Spleen (tissue), 11 donors: Measurements from ENCODE around the gene SPTLC3. TPM values are rescaled to one million over a fixed set of nuclear protein-coding genes. Genes with fewer than 3 reads are reported as not detected.

Experiments
- DNase-seq: peaks from one replicate; pipeline ENCODE4 v3.0.0-alpha.2; 2020
- H3K27ac ChIP-seq, 8 donors: fragments of 200-600 bp; sonication (generic) in 7 of 8; 1 replicate in 4 of 8; 2 replicates in 4 of 8; pipeline versions ENCODE4 v1.5.0 to v1.8.0; 2016 to 2021; ENCODE audit warnings: inconsistent platforms in 4 of 8, mild to moderate bottlenecking in 4 of 8, moderate library complexity in 1 of 8
- H3K27me3 ChIP-seq, 7 donors: fragments of 200-600 bp; sonication (generic) in 6 of 7; replicated peaks in 1 of 7; 1 replicate in 4 of 7; 2 replicates in 3 of 7; pipeline versions ENCODE4 v1.5.0 to v1.8.0; 2016 to 2021; ENCODE audit warnings: inconsistent platforms in 3 of 7, mild to moderate bottlenecking in 1 of 7
- H3K36me3 ChIP-seq, 6 donors: fragments of 200-600 bp; sonication (generic) in 5 of 6; 1 replicate in 4 of 6; 2 replicates in 2 of 6; pipeline versions ENCODE4 v1.5.0 to v1.8.0; 2016 to 2021; ENCODE audit warnings: inconsistent platforms in 2 of 6
- H3K4me1 ChIP-seq, 6 donors: fragments of 200-600 bp; sonication (generic) in 5 of 6; 1 replicate in 3 of 6; 2 replicates in 3 of 6; pipeline versions ENCODE4 v1.5.0 to v1.8.0; 2016 to 2021; ENCODE audit warnings: inconsistent platforms in 3 of 6
- H3K4me3 ChIP-seq, 8 donors: fragments of 200-600 bp; sonication (generic) in 7 of 8; 1 replicate in 4 of 8; 2 replicates in 4 of 8; pipeline versions ENCODE4 v1.5.0 to v1.8.0; 2016 to 2021; ENCODE audit warnings: inconsistent platforms in 4 of 8, mild to moderate bottlenecking in 4 of 8, moderate library complexity in 2 of 8
- H3K9me3 ChIP-seq, 8 donors: fragments of 200-600 bp; sonication (generic) in 7 of 8; 1 replicate in 4 of 8; 2 replicates in 4 of 8; pipeline versions ENCODE4 v1.5.0 to v1.8.0; 2016 to 2021; ENCODE audit warnings: inconsistent platforms in 4 of 8
- CTCF ChIP-seq, 11 experiments: fragments of 200-600 bp in 7 of 11; fragments of 450-650 bp in 4 of 11; sonication (generic) in 4 of 11; IDR thresholded peaks in 8 of 11; conservative IDR thresholded peaks in 3 of 11; 1 replicate in 7 of 11; 2 replicates in 4 of 11; pipeline versions ENCODE4 v1.4.0 to v1.8.0; 2016 to 2021; ENCODE audit warnings: antibody characterized with exemption in 11 of 11, inconsistent platforms in 4 of 11, mild to moderate bottlenecking in 1 of 11
- POLR2A ChIP-seq, 3 donors: fragments of 450-650 bp; IDR thresholded peaks; one replicate each; pipeline ENCODE4 v1.5.1; 2017; ENCODE audit warnings: antibody characterized with exemption in 3 of 3, mild to moderate bottlenecking in 1 of 3
- POLR2AphosphoS5 ChIP-seq, 3 donors: sonication (generic); formaldehyde crosslinking; IDR thresholded peaks; one replicate each; pipeline ENCODE4 v1.5.1; 2017; ENCODE audit warnings: antibody characterized with exemption in 3 of 3
- WGBS, 5 donors: extraction: QIAGEN DNeasy Blood & Tissue Kit in 3 of 5; methylation state at CpG; one replicate each; pipeline versions ENCODE4 v1.1.5 to v1.1.7; 2013 to 2018; 5-methylcytosine and 5-hydroxymethylcytosine counted together
- intact Hi-C: fragments of 100-400 bp; cut with DNase I; formaldehyde crosslinking; loops from one replicate; pipeline ENCODE4 v1.15.0; 2023; ENCODE audit warnings: low total_unique reads
- polyA plus RNA-seq, 3 donors: library from polyadenylated mRNA; stranded (reverse); fragments of 200-250 nt; gene quantifications; one replicate each; pipeline ENCODE4 v1.2.1, GENCODE V29; 2013
- total RNA-seq, 7 donors: library from RNA; depleted of rRNA in 3 of 7; stranded (reverse); fragments of >200 nt in 3 of 7; fragmentation: NEBNext Ultra II Directional in 4 of 7; extraction: Animal tissue kit (Norgen Biotek cat#: 25700) in 4 of 7; gene quantifications; one replicate each; pipeline versions ENCODE4 v1.1.0 to v1.2.1, GENCODE V29; 2016 to 2021
- donor health status: healthy with polysubstance abuse.
- donor health status: DM: no; HTN: no; CAD: no; lungs with moderate emphysema.
- donor health status: DM: no; HTN: no; CAD: no.
- donor health status: Bipolar disorder and iron deficiency.
- donor health status: healthy.
- donor health status: DM: no; HTN: no; CAD: no.
- donor health status: DM: yes; HTN: yes; CAD: no.

SPTLC3 gene
- total and polyA plus RNA-seq, 10 donors = 0.50 to 12.3 (median 3.7) TPM

GRCh38 chr20:13035399-13036152, 26.8 kb downstream of the SPTLC3 start:
- DNase-seq = no peak
- no peaks in the 10 kb centered on the region for H3K9me3 ChIP-seq
- H3K27ac ChIP-seq = no peak overlapping the region
- H3K27me3 ChIP-seq = no peaks in the 10 kb centered on the region
- TF ChIP-seq POLR2A (IDR thresholded peaks at IDR 0.05) (no peak), POLR2AphosphoS5 (IDR thresholded peaks at IDR 0.05) (no peak), CTCF (IDR thresholded peaks at IDR 0.05 in 8 of 11, conservative IDR thresholded peaks at IDR 0.05 in 3 of 11) (no peak)
- no peaks in the 10 kb centered on the region for H3K36me3 ChIP-seq
- no peak overlapping the region for H3K4me3 ChIP-seq
- H3K4me1 ChIP-seq = no peaks in the 10 kb centered on the region
- 67 to 80% (median 70%) methylated on average over 2 of the region's 2 CpGs for WGBS, 5 donors
- intact Hi-C loops = no loop called here

GRCh38 chr20:13037727-13038126, 29.0 kb downstream of the SPTLC3 start:
- Histone ChIP-seq H3K36me3 (no peaks in the 10 kb centered on the region), H3K27ac (no peak overlapping the region)
- WGBS, 5 donors = 72 to 84% (median 73%) methylated on average over 3 of the region's 3 CpGs

GRCh38 chr20:13041574-13042457, 33.0 kb downstream of the SPTLC3 start:
- Histone ChIP-seq H3K4me3 (no peak overlapping the region), H3K27ac (no peak overlapping the region), H3K4me1 (no peaks in the 10 kb centered on the region), H3K36me3 (no peaks in the 10 kb centered on the region), H3K9me3 (no peaks in the 10 kb centered on the region), H3K27me3 (no peaks in the 10 kb centered on the region)
- no peak for DNase-seq
- 86 to 94% (median 91%) methylated on average over 4 of the region's 4 CpGs for WGBS, 5 donors
- intact Hi-C loops = no loop called here
- TF ChIP-seq POLR2A (IDR thresholded peaks at IDR 0.05) = no peak
- no peak for TF ChIP-seq POLR2AphosphoS5 (IDR thresholded peaks at IDR 0.05)
- no peak for TF ChIP-seq CTCF (IDR thresholded peaks at IDR 0.05 in 8 of 11, conservative IDR thresholded peaks at IDR 0.05 in 3 of 11)

More at GRCh38 chr20:13037727-13038126, 29.0 kb downstream of the SPTLC3 start:
- no peak for DNase-seq
- intact Hi-C loops = no loop called here
- Histone ChIP-seq H3K4me1 (no peaks in the 10 kb centered on the region), H3K4me3 (no peak overlapping the region), H3K27me3 (no peaks in the 10 kb centered on the region), H3K9me3 (no peaks in the 10 kb centered on the region)
- TF ChIP-seq POLR2AphosphoS5 (IDR thresholded peaks at IDR 0.05) (no peak), POLR2A (IDR thresholded peaks at IDR 0.05) (no peak), CTCF (IDR thresholded peaks at IDR 0.05 in 8 of 11, conservative IDR thresholded peaks at IDR 0.05 in 3 of 11) (no peak)

- TF ChIP-seq POLR2A (IDR thresholded peaks at IDR 0.05) (no peak), CTCF (IDR thresholded peaks at IDR 0.05 in 8 of 11, conservative IDR thresholded peaks at IDR 0.05 in 3 of 11) (no peak), POLR2AphosphoS5 (IDR thresholded peaks at IDR 0.05) (no peak)
- Histone ChIP-seq H3K9me3 (no peaks in the 10 kb centered on the region), H3K4me3 (no peak overlapping the region), H3K4me1 (no peaks in the 10 kb centered on the region), H3K27me3 (no peaks in the 10 kb centered on the region), H3K36me3 (no peaks in the 10 kb centered on the region), H3K27ac (no peak overlapping the region)
- no peak for DNase-seq
- intact Hi-C loops = no loop called here
Observed at GRCh38 chr20:13042458-13042794, 33.7 kb downstream of the SPTLC3 start.
